Endometrium (tissue), 2 donors: ENCODE results near the gene DRAXIN.

Experiments
- FAIRE-seq: peaks from 2 replicates; lab custom pipeline; 2012; peaks lifted over from hg19 to GRCh38; lab: Jason Lieb, UNC
- donor health status: control.
- donor health status: control.

Gene DRAXIN

DNA sequence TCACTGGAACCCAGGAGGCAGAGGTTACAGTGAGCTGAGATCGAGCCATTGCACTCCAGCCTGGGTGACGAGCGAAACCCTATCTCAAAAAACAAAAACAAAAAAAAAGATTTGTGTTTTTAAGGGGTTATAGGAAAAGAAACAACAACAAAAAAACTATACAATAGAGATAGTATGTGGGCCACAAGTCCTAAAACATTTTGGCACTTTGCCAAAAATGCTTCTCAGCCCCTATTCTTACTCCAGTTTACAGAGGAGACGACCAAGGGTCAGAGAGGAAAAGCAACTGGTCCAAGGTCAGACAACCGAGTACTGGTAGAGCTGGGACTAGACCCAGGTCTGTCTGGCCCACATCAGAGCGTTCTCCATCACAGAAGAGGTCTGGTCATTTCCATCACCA, 33.9 kb upstream of the DRAXIN start:
- no peak for FAIRE-seq

DNA sequence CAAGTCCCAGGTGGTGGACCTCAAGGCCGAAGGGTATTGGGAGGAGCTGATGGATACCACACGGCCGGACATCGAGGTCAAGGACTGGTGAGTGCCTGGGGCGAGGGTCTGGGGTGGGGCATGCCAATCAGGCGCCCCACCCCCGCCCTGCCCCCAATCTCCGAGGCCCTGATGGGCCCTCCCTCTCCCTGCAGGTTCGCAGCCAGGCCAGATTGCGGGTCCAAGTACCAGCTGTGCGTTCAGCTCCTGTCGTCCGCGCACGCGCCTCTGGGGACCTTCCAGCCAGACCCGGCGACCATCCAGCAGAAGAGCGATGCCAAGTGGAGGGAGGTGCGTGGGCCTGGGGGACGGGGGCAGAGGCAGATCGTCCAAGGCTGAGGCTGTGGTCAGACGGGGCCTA, 33.0 kb upstream of the DRAXIN start:
- no peak for FAIRE-seq

DNA sequence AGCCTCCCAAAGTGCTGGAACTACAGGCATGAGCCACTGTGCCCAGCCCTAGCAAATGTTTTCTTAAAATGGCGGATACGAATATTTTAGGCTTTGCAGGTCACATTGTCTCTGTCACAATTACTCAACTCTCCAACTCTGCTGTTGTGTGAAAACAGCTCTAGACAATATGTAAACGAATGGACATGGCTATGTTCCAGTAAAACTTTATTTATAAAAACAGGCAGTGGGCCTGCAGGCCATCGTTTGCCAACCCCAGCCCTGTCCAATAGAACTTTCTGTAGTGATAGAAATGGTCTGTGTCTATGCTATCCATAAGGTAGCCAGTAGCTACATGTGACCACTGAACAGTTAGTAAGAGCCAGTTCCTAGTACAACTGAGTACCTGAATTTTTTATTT, 31.8 kb upstream of the DRAXIN start:
- no peak for FAIRE-seq

DNA sequence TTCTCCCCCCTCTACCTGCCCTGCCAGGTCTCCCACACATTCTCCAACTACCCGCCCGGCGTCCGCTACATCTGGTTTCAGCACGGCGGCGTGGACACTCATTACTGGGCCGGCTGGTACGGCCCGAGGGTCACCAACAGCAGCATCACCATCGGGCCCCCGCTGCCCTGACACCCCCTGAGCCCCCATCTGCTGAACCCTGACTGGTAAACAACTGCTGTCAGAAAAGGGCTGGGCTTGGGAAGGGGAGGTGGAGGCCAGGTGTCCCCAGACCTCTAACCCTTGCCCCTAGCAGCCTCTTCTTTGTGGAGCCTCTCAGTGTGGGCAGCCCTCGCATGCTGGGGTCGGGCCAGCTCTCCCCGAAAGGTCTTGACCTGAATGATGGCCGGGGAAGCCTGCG, 30.4 kb upstream of the DRAXIN start:
- no peak for FAIRE-seq

DNA sequence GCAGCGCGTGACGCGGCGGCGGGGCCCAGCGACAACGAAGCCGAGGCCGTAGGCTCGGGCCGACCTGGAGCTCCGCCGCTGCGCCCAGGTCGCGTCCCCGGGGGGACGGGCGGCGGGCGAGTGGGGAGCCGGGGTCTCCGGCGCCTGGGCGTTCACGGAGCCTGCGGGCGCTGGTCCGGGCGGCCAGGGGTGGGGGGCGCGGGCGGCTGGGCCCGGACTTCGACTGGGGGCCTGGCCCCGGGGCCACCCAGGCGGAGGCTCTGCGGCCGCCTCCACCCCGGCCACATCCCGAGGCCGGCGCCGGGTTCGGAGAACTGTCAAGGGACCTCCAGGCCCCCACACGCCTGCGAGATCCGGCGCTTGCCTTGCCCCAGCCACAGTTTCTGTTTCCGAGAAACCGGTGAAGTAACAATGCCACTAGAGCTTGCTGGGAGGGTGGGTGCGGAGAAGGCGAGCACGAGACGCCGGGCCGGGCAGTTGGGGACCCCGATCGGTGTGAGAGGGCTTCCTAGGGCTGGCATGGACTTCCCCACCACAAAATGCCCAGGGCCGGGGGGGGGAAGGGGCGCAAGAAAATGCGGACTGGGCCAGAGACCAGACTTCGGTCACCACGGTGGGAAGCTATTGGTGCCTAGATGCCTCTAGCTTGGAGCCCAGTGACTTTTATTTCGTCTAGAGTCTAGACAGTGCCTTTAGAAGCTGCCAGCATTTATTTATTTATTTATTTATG, 27.0 kb upstream of the DRAXIN start:
- FAIRE-seq: no peak

DNA sequence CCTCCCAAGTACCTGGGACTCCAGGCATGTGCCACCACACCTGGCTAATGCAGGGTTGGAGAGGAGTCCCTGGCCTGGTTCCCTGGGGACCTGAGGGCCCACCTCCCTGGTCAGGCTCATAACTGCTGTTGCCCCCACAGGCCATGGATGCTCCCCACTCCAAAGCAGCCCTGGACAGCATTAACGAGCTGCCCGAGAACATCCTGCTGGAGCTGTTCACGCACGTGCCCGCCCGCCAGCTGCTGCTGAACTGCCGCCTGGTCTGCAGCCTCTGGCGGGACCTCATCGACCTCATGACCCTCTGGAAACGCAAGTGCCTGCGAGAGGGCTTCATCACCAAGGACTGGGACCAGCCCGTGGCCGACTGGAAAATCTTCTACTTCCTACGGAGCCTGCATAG, 23.0 kb upstream of the DRAXIN start:
- no peak for FAIRE-seq

DNA sequence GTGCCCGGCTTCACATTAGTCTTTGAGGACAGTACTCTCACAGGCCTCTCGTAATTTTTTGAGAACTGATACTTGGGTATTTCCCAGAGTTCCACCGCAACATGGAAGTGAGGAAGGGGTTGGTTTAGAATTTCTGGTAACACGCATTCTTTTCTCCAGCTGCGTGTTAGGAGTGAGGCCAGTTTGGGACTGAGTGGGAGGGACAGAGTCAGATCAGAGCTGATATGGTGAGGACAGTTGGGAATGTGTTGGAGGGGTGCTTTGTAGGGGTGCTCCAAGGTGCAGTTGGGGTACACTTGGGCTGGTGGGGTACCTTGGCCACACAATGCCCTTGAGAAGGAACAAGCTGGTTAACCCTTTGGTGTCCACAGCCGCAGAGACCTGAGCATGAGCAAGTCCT, 20.8 kb upstream of the DRAXIN start:
- no peak for FAIRE-seq

DNA sequence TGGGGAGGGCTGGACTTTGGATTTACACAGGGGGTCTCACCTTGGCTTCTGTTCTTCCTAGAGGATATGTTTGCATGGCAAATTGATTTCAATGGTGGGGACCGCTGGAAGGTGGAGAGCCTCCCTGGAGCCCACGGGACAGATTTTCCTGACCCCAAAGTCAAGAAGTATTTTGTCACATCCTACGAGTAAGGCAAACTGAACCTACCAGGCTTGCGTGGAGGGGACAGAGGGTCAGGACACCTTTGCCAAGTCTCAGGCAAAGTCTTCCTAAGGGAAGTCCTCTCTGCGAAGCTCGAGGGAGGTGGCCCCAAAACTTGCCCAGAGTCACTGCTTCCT, 20.3 kb upstream of the DRAXIN start:
- no peak for FAIRE-seq

DNA sequence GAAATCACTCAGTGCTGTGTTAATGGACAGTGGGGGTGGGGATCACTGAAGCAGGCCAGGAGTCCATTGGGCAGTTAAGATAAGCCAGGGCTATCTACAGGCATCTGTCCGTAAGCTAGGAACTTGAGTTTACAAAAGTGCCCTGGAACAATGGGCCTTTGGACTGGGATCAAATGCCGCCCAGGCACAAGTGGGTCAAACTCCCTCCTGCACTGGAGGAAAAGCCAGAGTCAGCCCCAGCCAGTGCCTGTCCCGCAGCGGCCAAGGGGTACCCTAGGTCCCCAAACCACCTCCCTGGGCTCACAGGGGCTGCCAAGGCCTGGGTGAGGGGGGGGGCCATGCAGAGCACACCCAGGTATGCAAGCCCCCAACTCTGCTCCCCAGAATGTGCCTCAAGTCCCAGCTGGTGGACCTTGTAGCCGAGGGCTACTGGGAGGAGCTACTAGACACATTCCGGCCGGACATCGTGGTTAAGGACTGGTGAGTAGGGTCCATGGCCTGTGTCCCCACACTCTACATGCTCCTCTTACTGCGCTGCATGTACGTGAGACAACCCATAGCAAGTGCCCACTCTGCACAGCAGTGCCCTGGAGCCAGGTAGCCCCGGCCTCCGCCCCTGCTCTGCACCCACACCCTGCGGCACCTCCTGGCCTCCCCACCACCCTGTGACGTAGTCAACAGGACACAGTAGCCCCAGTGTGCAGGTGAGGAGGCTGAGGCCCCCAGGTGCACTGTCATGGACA, 19.8 kb upstream of the DRAXIN start:
- FAIRE-seq: no peak

DNA sequence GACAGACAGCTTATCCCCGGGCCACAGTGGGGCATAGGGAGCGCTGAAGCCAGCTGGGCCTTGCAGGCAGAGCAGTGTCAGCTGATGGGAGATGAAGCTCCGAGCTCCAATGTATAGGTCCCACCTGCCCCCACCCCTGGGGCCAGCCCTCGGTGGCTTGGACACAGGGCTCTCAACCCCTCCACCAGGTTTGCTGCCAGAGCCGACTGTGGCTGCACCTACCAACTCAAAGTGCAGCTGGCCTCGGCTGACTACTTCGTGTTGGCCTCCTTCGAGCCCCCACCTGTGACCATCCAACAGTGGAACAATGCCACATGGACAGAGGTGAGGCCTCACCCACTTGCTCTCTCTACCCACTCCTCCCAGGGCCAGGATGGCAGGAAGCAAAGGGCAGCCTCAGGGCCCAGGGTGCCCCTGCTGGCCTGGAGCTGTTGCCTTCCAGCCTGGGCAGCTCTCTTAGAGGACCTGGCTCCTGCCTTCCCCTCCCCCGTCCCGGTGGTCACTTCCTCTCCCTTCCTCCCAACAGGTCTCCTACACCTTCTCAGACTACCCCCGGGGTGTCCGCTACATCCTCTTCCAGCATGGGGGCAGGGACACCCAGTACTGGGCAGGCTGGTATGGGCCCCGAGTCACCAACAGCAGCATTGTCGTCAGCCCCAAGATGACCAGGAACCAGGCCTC, 18.3 kb upstream of the DRAXIN start:
- FAIRE-seq: no peak

DNA sequence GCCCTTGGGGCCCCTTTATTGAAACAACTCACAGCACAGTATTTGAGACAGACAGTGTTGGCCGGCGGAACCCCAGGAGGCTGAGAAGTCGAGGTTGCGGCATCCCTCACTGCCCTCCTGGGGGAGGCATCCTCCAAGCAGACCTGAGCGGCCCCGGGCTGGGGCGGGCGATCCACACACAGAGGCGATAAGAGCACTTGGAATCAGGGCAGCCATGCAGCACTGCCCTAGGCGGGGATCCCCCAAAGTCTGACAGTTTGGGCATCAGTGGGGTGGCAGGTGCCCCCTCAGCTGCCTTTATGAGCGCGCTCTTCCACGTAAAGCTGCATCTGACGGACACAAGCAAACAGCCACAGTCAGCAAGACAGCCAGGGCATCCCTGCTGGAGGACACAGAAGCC, 17.0 kb upstream of the DRAXIN start:
- no peak for FAIRE-seq

DNA sequence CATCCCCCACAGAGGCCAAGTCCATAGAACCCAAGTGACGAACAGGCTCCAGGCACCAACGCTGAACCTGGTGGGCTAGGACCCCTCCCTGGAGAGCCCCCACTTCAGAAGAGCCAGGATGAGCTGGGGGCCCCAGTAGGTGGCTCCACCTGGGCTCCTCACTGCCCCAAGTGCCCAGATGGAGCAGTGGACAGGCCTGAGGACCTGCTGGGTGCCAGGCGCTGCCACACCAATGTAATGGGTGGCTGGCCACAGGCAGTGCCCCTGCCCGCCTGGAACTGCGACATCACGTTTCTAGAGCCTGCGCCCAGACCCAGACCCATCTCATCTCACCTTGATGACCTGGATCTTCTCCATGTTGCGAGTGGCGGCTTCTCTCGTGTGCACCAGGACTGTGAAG, 16.2 kb upstream of the DRAXIN start:
- FAIRE-seq: no peak

DNA sequence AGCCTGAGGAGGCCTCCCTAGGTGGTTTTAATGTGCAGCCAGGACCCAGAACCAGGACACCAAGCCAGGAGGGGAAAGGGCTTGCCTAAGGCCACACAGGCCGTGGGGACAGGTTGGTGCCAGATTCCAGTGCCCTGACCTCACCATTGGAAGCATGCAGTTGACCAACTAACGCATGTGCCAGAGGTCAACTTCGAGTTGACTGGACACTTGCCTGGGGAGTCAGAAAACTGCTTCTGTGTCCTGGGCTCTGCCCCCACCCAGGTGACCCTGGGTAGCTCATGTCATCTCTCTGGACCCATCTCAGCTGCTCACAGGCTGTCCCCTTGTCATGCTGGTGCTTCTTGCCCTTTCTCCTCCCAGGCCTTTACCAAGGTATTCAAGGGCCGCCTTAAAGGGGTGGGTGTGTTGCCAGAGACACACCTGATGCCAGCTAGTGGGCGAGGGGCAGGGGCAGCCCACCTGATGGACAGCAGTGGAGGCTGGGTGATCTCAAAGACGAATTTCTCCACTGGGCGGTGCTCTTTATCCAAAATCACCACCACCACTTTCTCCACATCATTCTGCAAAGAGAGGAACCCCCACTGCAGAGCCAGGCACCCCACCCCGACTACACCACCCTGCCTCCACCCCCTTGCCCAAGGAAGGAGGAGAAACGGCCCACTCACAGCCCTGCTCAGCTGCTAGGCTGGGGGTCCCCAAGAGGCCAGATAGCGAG, 15.0 kb upstream of the DRAXIN start:
- FAIRE-seq: no peak

DNA sequence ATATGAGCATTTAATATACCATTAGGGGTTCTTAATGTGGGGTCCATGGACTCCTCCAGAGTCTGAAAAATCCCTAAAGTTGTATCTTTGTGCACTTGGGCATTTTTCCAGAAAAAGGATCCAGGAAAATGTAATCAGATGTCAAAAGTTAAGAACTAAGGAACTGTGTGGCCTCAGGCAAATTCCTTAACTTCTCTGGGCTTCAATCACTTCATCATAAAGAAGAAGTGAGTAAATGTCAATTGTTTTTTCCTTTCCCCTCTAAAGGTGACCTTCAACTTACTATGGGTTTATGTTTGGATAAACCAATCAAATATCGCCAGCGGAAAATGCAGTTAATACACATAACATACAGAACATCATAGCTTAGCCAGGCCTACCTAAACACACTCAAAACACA, 13.1 kb upstream of the DRAXIN start:
- FAIRE-seq: no peak

DNA sequence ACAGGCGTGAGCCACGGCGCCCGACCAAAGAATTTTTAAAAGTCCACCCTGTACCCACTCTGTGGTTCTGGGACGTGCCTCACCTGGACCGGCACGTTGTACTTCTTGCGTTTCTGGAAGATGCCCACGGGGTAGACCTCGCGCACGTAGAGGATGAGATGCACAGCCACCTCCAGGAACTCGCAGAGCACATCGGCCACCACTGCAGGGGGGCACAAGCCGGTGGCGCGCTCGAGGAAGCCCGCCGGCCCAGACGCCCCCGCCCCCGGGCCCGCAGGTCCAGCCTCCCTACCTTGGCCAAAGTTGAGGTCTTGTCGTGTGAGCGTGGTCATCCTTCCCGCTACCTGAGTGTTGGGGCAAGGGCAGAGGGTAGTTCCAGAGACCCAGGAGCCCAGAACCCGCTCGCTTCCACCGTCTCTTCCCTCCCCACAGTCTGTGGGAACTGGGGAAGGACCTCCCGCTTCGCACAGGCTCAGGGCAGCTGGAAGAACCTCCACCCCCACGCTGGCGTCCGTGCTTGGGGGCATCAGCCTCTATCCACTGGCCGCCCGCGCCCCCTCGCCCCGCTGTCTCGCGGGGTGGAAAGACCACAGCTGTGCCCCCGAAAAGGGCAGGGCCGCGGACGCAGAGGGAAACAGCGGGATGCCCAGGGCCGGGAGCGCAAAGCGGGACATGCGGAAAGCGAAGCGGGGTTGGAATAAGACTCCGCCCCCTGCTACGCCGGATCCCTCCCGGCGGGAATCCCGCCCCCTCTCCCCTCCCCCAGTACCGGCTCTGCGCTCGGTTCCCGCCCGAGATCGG, 11.0 kb upstream of the DRAXIN start:
- no peak for FAIRE-seq

DNA sequence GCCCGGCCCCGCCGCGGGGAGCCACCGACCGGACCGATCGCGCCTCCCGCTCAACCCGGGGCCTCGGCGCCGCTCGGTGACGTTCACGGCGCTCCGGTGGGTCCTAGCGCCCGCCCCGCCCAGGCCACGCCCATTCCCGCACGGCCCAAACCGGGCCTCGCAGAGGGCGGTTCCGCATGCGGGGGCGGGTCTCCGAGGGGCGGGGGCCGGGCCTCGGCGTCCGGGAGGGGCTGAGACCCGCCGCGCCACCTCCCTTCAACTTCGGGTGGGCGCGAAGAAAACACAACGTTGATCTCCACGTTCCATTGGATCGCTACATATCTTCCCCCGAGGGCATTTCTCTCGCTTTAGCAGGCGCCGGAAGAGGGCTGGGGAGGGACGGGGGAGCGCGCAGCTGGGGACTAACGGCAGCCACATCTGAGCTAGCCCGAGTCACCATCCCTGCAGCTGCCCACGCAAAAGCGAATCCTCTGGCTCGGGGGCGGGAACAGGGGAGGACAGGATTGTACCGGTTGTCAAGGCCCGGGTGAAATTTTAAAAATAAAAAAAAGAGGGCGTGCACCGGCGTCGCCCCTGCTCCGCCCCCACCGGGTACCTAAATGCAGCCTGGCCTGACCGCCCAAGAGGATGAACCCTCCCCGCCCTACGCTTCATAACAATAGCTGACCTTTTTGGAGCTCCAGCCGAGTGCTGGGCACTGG, 10.3 kb upstream of the DRAXIN start, which contains the start of gene MAD2L2:
Gene MAD2L2 (minus strand): TSS at position 78 of the 701 bp plus-strand sequence. CDS start 547 bp downstream, outside the sequence.
- no peak for FAIRE-seq

DNA sequence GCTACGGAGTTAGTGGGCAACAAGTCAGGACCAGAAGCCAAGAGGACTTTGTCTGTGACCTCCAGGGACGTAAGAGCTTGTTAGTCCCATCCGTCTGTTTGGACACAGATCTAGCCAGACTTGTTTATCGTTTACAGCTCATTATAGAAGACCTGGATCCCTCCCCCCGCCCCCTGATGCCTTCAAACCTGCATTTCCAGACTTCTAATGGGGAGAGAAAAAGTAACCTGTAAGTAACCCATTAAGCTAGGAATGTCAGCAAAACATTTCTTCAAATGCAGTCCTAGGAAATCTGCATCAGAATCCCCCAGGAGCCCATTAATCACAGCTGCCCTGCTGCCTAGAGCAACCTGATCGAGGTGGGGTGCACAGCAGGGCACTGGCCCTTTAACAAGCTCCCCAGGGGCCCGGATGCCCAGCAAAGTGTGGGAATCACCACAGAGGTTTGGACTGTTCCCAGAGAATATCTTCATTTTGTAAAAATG, 9.2 kb upstream of the DRAXIN start:
- FAIRE-seq: no peak

DNA sequence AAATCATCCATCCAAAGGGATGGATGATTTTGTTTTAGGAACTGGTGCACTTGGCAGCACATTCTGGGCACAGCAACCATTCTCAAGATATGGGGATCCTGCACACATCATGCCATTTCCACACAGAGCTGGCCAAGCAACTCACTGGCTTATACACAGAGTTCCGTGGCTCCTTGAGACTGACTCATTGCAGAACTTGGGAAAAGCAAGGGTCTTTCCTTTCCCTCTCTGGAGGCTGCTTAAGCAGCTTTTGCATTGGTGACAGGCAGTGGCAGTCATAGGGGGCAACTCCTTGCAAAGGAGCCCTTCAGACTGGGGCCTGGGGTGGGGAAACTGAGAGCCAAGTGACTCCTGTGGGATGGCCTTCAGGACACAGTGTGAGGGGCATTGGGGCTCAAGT, 8.7 kb upstream of the DRAXIN start:
- no peak for FAIRE-seq

DNA sequence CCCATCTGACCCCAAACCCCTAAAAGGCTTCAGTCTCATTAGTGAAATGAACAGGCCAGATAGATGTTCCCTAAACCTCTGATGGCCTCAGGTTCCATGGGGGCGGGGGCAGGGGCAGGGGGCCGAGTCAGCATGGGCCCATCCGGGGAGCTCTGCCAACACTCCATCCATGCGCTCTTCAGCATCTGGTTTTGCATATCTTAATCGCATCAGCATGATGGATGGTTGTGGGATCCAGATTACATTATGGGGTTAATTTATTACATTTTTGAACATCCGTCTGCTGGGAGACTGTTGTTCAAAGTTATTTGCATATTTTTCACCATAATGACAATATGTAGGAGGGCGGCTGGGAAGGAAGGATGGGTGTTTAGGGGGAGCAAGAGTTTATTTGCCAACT, 7.4 kb upstream of the DRAXIN start:
- FAIRE-seq: no peak

DNA sequence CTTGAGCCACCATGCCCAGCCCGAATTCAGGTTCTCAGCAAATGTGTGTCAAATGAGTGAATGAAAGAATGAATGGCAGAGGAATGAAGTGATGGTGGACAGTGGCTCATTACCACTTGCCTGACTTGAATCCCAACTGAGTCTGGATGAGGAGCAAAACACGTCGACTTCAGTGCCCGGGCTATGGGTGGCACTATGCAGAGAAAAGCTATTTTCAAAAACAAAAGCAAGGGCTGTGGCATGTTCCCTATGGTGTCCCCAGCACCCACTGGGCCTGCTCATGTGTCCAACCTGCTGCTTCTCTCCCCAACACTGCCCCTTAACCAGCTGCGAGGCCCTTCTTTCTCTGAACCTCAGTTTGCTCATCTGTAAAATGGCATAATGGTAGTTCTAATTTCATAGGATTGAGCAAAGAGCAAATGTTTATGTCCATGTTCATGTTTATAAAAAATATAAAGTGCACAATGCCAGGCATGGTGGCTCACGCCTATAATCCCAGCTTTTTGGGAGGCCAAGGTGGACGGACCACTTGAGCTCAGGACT, 6.2 kb upstream of the DRAXIN start:
- FAIRE-seq: no peak

DNA sequence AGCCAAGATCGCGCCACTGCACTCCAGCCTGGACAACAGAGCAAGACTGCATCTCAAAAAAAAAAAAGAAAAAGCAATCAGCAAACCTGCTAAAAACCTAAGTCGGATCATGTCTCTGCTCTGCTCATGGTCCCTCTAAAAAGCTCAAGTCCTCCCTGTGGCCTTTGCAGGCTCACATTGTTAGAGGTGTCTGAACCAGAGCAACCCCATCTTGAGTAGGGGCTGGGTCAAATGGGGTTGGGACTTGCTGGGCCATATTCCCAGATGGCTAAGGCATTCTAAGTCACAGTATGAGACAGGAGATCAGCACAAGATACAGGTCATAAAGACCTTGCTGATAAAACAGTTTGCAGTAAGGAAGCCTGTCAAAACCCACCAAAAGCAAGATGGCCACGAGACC, 3.0 kb upstream of the DRAXIN start:
- no peak for FAIRE-seq
